ENCODE measurements around the gene KIF21B.

The KIF21B gene

GRCh38 chr1:201019321-201019977 is 4.1 kb downstream of the KIF21B start:
- no peak for DNase-seq

- no peak for DNase-seq
Measured at GRCh38 chr1:201017828-201018163, 5.7 kb downstream of the KIF21B start.

DNA sequence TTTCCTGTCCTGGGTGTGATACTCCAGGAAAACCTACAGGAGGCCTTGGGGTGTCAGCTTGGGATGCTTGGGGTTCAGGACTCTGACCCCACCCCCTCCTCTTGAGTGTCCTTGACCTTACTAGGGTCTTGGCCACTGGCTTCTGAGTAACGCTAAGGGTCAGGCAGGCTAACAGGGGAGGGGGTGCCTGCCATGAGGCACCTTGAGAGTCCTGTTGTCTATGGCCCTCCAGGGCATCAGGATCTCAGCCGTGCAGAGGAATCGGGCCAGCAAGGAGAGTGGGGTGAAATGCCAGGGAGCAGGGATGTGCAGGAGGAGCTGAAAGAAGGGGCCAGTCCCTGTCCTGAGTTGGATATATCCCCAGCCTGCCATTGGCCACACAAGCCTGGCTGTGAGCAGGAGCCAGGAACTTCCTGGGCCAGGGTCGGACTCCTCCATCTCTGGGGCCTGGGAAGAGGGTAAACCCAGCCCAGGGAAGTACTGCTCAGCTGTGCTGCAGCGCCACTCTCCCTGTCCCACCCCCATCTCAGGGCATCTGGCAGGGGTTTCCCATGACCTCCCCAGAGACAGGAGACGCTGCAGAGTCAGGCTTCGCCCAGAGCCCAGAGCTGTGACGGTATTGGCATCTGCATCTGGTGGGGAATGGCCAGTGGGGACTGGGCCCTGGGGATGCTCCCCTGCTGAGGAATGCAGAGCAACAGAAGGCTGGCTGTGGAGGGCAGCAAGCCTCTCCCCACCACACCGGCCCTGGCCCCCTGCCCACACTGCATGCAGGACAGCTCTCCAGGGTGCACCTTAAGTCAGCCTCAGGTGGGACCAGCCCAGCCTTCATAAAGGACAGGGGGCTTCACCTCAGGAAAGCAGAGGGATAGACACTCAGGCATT is 6.3 kb downstream of the KIF21B start:
- no peak for DNase-seq

- peak; percentile 41 for DNase-seq
Measured at GRCh38 chr1:201016211-201016651, 7.3 kb downstream of the KIF21B start.

DNA sequence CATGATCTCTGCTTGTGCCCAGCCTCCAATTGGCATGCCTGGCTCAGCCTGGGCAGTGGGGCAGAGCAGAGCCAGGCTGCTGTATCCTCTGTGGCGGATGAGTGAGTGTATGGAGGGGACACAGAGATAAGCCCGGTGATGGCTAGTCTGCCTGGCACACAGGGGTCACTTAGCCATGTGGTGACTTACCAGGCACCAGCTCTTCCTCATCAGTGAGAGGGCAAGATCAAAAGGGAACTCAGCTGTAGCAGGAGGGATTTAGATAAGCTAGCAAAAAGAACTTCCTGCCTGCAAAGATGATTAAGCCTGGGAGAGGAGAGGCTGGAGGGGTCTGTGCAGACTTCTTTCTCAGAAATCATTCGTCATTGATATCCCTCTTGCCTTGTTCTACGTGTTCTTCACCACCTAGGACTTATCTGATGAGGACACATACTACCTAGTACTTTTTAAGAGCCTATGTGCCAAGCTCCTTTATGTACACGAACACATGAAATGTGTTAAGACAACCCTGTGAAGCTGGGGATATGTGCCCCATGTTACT is 7.9 kb downstream of the KIF21B start:
- DNase-seq = no peak

DNA sequence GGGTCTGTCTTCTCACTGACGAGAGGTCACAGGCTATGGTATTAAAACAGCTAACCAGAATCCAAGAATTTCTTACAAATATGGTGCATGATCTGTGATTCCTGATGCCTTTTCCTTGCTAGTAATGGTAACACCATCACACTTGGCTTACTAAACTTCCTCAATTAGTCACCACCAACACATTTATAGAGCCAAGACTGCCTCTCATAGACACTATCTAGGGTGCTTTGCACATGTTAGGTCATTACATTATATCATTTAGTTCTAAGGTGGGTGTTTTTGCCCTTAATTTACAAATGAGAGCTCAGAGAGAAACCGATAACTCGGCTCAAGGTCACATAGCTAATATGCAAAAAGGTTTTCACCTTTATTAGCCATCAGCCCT is 8.7 kb downstream of the KIF21B start:
- DNase-seq = no peak

DNA sequence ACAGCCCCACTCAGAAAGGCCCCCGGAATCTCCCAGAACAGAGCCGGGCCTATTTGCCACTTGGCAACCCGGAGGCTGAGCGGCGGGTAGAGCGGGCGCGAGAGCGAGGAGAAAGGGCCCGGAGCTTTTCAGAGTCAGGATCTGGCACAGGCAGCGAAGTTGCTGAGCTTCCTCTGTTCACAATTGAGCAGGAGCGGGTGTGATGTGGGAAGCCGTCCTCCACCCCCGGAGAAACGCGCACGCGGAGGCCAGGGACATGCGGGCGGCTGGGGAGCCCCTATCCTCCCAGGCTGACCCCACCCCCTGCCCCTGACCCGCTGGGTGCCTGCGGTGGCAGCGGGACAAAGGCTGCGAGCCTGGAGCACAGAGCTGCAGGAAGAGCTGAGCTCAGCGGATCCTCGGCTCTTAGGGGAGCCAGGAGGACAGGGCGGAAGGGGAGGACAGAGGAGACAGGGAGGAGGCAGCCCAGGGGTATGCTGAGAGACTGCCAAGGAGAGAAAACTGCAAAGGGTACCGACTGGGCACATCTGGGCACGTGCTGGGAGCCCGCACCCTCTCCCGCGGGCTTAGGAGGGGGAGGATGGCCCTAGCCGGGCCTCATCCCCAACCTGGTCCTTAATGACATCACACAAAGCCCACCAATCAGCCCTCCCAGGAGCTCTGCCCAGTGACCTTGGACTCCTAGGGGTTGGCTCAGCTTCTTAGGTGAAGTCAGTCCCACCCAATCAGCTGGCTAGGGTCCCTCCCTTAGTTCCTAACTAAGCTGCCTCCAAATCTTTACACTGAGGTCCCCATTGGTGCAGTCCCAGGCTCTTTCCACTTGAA is 9.3 kb downstream of the KIF21B start:
- no peak for DNase-seq

- DNase-seq = no peak
Measured at GRCh38 chr1:201013031-201013485, 10.5 kb downstream of the KIF21B start.

DNA sequence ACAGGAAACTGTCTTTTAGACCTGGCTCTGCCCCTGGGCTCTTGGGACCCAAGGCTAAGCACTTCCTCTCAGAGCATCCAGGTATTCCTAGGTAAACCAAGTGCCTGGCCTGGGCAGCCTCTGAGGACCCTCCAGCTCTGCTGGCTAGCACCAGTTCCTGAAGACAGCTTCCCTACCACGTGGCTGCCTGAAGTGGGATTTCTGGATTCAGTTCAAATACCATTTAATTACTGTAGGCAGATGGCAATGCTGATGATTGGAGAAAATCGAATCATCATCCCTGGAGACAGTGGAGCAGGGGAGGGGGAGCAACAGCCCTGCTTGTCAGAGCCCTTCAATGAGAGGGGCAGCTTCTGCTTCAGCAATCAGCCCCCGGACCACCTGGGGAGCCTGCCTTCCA is 11.9 kb downstream of the KIF21B start:
- DNase-seq = no peak

DNA sequence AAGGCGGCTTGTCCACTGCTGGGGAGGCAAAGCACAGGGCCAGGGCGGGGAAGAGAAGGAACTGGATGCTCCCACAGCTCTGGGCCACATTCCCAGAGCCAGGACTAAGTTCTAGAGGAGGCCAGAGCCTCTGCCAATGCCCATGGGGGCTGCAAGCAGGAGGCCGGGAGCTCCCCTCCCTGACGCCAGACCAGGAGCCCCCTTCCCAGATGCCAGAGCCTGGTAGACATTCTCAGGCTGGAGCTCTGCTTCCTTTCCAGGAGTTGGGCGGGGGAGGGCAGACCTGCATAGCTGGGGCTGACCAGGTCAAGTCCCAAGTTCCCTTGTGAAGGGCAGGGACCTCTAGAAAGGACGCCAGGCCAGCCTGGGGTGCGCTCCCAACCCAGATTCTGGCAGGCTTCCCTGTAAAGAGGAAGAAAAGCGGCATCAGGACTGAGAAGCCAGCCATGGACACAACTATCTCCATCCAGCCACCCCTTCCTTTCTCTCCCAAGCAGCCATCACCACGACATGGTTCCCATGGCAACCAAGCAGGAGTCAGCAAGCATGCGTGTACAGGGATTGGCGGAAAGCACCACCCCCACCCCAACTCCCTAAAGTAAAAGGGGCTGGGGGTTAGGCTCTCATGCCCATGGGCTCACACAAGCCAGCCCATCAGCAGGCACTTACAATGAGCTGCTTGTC is 13.4 kb downstream of the KIF21B start:
- no peak for DNase-seq

DNA sequence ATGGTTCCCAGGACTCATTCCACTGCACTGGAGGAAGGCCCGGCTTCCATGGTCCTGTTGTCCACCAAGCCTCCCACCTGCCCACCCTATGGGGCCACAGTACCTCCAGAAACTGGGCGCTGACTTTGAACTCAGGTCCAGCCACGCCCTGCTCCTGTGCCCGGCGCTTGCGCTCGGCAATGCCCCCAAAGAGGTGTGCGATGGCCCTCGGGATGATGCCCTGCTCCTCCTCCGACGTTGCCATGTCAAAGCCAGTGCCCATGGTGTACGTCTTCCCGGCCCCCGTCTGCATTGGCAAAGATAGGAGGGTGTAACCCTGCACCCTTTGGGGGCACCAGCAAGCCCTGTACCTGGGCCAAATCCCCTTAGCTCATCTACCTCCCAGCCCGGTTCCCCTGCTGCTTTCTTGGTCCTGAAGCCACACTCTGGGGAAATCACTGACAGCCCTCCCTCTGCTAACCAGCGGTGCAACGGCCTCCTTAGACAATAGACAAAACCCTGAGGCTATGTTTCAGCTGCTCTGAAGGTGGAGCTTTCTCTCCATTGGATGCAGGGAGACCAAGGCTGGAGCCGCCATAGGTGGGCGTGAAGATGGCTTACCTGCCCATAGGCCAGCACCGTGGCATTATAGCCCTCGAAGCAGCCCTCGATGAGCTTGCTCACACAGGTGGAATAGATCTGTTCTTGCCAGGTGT is 14.7 kb downstream of the KIF21B start:
- DNase-seq = no peak

DNA sequence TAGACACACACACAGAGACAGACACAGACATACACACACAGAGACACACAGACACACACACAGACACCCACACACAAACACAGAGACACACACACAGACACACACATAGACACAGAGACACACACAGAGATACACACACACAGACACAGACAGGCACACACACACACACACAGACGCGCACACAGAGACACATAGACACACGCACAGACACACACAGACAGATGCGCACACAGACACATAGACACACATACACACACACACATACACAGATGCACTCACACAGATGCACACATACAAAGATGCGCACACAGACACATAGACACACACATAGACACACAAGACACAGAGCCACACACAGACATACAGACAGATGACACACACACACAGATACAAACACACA is 16.0 kb downstream of the KIF21B start:
- DNase-seq = no peak

DNA sequence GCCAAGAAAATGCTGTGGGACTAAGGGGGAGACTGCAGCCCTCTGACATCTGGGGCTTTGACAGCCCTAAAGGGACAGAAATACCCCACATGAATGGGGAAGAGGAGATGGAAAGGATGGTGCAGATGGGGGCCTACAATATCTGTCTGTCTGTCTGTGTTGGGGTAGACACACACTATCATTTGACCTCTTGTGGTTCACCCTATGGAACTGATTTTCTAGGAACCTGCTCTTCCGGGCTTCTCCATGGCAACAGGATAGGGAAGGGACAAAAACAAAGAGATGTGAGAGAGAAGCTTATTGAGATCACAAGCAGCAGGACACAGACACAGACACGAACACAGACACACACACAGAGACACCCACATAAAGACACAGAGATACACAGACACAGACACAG is 17.1 kb downstream of the KIF21B start:
- DNase-seq = no peak

DNA sequence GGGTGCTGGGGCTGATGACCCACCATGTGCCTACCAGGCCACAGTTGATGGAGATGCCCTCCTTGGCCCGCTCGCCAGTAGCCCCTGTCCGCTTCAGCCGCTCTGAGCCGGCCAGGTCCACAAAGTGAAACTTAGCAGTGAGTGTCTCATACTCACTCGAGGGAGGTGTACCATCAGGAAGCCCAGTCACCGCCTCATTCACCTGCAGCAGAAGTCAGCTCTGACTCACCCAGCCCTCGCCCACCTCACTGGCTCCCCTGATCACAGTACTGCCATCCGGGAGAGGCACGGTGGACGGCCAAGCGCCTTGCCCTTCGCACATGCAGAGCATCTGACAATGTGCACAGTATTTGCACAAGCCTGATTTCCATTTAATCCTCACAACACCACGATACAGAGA is 18.8 kb downstream of the KIF21B start:
- no peak for DNase-seq

DNA sequence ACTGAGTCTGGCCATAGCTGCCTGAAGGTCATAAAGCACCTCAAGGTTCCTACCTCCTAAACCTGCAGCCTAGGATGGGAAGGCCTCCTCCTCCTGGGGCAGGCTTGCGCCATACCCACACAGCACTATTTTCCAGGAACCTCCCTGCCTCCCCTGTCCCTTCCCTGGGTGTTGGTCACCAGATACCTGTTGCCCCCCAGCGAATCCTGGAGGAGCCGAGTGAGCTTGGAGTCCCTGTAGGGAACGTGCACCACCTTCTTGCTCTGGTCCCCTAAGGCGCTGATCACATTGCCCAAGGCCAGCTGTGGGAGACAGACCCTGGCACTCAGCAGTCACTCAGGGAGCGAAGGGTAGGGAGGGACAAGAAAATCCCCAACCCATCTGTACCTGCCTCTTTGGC is 19.4 kb downstream of the KIF21B start:
- DNase-seq = no peak

DNA sequence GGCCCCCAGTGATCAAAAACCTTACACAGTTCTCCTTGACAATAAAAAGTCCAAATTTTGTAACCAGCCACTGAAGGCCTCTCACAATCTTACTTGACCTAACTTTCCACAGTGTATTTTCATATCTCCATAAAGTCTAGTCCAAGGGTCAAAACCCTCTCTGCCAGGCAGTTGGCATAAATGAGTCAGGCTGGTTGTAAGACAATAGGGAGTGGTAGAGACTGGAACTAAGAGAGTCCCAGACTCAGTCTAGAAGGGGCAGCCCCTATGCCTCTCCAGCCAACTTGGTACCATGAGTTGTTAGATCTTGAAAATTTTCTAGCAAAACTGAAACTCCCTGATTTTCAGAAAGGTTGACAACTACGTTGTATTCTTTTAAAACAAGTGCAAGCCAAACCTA is 21.0 kb downstream of the KIF21B start:
- DNase-seq = no peak

GRCh38 chr1:201001962-201002361 is 21.6 kb downstream of the KIF21B start:
- DNase-seq = no peak

DNA sequence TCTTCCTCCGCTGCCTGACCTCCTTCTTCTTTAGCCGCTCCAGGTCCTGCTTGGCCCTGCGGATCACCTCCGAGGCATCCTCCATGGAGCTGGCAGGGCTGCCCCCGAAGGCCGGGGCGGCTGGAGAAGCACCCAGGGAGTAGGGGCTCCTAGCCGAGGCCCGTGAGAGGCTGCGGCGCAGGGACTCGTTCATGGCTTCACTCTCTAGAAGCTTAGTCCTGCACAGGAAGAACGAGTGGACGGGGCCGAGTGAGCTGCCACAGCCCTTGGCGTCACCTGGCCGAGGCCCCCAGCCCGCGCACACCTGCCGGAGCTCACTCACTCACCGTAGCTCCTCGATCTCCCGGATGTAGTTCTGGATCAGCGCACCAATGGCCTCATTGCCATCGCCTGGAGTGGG is 23.1 kb downstream of the KIF21B start:
- DNase-seq = no peak

- no peak for DNase-seq
Measured at GRCh38 chr1:200999667-201000066, 23.8 kb downstream of the KIF21B start.

DNA sequence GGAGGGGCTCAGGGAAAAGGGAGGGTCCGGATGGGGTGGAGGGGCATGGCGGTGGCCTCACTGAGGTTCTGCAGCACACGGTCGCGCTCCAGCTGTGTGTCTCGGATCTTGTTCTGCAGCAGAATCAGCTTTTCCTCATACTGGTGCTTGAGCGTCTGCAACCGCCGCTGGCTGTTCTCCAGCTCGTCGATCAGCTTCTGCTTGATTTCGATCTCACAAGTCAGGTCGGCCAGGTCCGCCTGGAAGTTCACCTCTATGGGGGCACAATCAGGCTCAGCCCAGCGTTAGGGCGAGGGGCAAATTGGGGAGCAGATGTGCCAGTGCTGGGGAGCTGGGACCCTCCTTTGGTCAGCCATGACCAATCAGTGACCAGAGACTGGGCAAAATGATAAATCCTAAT is 25.2 kb downstream of the KIF21B start:
- DNase-seq = no peak

DNA sequence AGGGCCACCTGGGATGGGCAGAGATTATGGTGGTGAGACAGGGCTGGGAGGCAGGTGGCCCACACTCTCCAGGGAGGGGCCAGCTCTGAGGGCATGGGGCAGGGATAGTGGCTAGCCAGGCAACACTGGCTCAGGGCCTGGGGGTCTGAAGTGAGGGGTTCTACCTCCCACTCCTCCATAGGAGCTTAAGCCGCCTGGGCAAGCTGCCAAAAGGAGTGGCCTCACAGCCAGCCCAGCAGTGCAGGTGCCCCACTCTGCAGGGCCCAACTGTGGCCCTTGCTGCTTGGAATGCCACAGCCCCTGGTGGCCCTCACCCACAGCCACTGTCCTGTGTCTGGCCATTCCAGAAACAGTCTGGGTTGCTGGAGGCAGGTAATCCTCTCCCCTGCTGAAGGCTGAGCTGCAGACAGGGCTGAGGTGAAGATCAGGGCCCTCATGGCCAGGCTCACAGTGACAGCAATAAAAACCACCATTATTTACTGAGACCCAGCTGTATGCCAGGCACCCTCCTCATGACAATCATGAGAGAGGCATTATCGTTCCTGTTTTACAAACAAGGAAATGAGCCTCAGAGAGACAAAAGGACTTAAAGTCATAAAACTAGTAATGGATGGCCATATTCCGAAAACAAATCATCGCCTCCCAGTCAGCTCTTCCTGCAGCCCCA is 31.0 kb downstream of the KIF21B start:
- no peak for DNase-seq
